ENCODE measurements around the gene GARIN5B. TPM values are rescaled to one million over a fixed set of nuclear protein-coding genes. Genes with fewer than 3 reads are reported as not detected.

Gene GARIN5B
- total RNA-seq, 1 experiment from 2014 or later: not detected

DNA sequence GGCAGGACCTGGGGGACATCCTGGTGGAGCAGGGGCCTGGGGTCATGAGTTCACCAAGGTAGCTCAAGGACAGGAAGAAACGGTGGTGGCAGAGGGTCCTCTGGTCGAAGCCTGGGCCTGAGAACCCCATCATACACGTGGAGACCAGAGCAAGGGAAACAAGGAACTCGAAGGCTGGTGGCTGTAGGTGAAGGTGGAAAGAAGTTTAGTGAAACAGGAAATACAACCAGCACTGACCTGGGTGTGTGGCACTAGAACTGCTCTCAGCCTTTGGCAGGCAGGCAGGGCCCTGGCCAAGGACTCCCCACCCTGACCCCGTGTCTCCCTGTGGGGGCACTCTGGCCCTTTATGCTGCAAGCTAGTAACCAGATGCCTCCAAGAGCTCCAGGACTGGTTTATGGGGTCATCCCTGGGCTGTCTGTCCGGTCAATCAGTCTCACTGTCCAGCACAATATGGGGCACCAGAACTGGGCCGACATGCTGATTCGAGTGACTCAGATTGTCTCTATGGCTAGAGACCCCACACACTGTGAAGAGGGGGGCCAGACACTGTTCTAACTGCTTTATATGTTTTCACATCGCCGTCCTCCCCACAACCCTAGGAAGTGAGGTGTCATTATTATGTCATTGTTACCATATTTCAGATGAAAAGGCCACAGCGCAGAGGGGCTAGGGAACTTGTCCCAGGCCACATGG is 12.3 kb downstream of the GARIN5B start:
- no peak for TF ChIP-seq CTCF (IDR thresholded peaks at IDR 0.05; ENCODE audit: insufficient read depth in 1 of 2, low read depth in 1 of 2, low read length in 1 of 2, severe bottlenecking in 1 of 2, unreplicated experiment in 1 of 2)
- peaks cover 10% of the 10 kb centered on the region for H3K27me3 Mint-ChIP-seq (ENCODE audit: insufficient read depth, unreplicated experiment)
- Histone ChIP-seq H3K4me3 (ENCODE audit: low read depth, low read length) (no peak overlapping the region), H3K4me1 (peaks cover 19% of the 10 kb centered on the region), H3K9me3 (no peaks in the 10 kb centered on the region), H3K27me3 (replicated peaks; ENCODE audit: control insufficient read depth, insufficient read depth, low read length) (peaks cover 5% of the 10 kb centered on the region), H3K36me3 (ENCODE audit: control insufficient read depth, insufficient read depth, low read length) (no peaks in the 10 kb centered on the region)
- no TSS peak for BruUV-seq (replicated peaks)
- H3K4me1 Mint-ChIP-seq (ENCODE audit: low read depth, unreplicated experiment): peaks cover 9% of the 10 kb centered on the region
- intact Hi-C loops (cut with micrococcal nuclease; ENCODE audit: unreplicated experiment): no loop called here
- no peak overlapping the region for H3K27ac Mint-ChIP-seq (ENCODE audit: unreplicated experiment)
- ChIA-PET CTCF (interaction anchor here (1.0 kb wide), 1 partner anchor 12 kb away, joined by 4 read pairs; no protein-coding TSS in a partner anchor), POLR2A (interaction anchor here (0.6 to 1.2 kb wide), 2 partner anchors 11 to 18 kb away, joined by 3 to 6 read pairs; partner anchors contain the start of gene KMT5C)
- no peak for DNase-seq
- peaks cover 15% of the 10 kb centered on the region for H3K36me3 Mint-ChIP-seq (ENCODE audit: insufficient read depth, unreplicated experiment)
- no peak overlapping the region for H3K4me3 Mint-ChIP-seq (ENCODE audit: unreplicated experiment)
- no peaks in the 10 kb centered on the region for H3K9me3 Mint-ChIP-seq (ENCODE audit: unreplicated experiment)

DNA sequence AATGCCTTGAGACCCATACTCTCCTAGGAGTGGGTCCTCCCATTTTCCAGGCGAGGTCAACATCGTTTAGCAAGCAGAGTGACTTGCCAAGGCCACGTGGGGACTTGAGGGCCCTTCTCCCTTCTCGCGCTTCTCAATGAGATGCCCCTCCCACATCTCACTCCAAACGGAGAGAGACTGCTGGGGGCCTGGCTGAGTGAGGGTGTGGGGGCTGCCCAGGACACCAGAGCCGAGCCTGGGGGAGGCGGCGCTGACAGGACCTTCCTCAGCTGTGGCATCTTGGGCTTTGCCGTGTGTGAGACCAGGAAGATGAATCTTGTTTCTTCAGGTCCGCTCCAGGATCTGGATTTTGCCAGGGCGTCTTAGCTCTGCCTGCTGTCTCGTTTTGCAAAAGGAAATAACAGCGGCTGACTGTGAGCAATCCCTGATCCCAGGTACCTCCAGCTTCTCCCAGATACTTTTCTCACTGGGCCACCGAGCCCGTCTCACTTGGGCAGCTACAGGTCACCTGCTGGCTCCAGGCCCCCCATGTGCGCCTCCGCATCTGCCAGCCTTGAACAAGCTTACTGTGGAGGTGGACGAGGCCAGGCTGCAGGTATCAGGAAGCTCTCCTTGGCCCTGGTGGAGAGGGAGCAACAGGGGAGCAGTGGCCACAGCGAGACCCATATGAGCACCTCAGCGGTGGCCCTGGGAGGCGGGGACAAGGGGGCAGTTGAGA is 14.6 kb downstream of the GARIN5B start:
- TF ChIP-seq CTCF (IDR thresholded peaks at IDR 0.05; ENCODE audit: insufficient read depth in 1 of 2, low read depth in 1 of 2, low read length in 1 of 2, severe bottlenecking in 1 of 2, unreplicated experiment in 1 of 2): no peak
- H3K27ac Mint-ChIP-seq (ENCODE audit: unreplicated experiment): no peak overlapping the region
- H3K4me3 ChIP-seq (ENCODE audit: low read depth, low read length): no peak overlapping the region
- peaks cover 10% of the 10 kb centered on the region for H3K27me3 Mint-ChIP-seq (ENCODE audit: insufficient read depth, unreplicated experiment)
- CTCF ChIA-PET: interaction anchor here (1.1 kb wide), 1 partner anchor 9 kb away, joined by 4 read pairs; the partner anchor contains the start of gene KMT5C
- H3K36me3 Mint-ChIP-seq (ENCODE audit: insufficient read depth, unreplicated experiment): peaks cover 18% of the 10 kb centered on the region
- H3K4me3 Mint-ChIP-seq (ENCODE audit: unreplicated experiment): no peak overlapping the region
- H3K9me3 Mint-ChIP-seq (ENCODE audit: unreplicated experiment): no peaks in the 10 kb centered on the region
- peaks cover 15% of the 10 kb centered on the region for H3K4me1 ChIP-seq
- H3K4me1 Mint-ChIP-seq (ENCODE audit: low read depth, unreplicated experiment): peaks cover 9% of the 10 kb centered on the region
- H3K9me3 ChIP-seq: no peaks in the 10 kb centered on the region
- H3K36me3 ChIP-seq (ENCODE audit: control insufficient read depth, insufficient read depth, low read length): peaks cover 3% of the 10 kb centered on the region; the same call in 1 of the 2 replicates
- peaks cover 5% of the 10 kb centered on the region for H3K27me3 ChIP-seq (replicated peaks; ENCODE audit: control insufficient read depth, insufficient read depth, low read length)
- BruUV-seq (replicated peaks): no TSS peak
- intact Hi-C loops (cut with micrococcal nuclease; ENCODE audit: unreplicated experiment): no loop called here
- POLR2A ChIA-PET: interaction anchor here (0.5 to 2.0 kb wide), 3 partner anchors 9 to 96 kb away, joined by 3 to 23 read pairs (median 9); partner anchors contain the start of genes HSPBP1 and KMT5C
- peak in 1 of 2 experiments; percentile 30 for DNase-seq

DNA sequence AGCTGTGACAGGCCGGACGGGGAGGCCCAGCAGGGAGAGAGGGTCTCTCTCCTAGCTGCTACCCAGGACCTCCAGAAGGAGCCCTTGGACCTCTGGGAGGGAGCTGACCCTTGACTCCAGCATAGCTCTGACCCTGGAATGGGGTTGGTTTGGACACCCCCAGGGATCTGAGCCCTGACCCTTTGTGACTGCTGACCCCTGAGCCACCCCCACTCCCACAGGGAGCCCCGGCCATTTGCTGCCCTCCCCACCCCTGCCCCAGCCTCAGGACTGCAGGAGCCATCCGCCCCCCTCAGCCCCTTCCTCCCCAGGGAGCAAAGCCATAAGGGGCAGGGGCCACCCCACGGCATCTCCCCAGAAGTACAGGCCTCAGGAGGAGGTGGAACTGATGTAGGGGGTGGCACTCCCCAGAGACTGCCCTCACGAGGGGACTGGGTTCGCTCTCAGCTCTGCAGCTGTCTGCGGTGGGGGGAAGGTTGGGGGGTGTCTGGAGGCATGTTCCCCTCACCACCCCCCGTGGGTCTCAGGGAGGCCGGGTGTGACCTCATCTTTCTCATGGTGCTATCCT is 15.5 kb downstream of the GARIN5B start:
- ChIA-PET POLR2A (interaction anchor here (0.6 kb wide), 1 partner anchor 8 kb away, joined by 3 read pairs; no protein-coding TSS in a partner anchor), CTCF (no interaction called here)
- TF ChIP-seq CTCF (IDR thresholded peaks at IDR 0.05; ENCODE audit: insufficient read depth in 1 of 2, low read depth in 1 of 2, low read length in 1 of 2, severe bottlenecking in 1 of 2, unreplicated experiment in 1 of 2): no peak
- DNase-seq: peak in 1 of 2 experiments; percentile 32
- Histone ChIP-seq H3K4me1 (peaks cover 5% of the 10 kb centered on the region), H3K36me3 (ENCODE audit: control insufficient read depth, insufficient read depth, low read length) (peaks cover 3% of the 10 kb centered on the region; the same call in 1 of the 2 replicates), H3K27me3 (replicated peaks; ENCODE audit: control insufficient read depth, insufficient read depth, low read length) (no peaks in the 10 kb centered on the region; the same call in 1 of the 2 replicates), H3K4me3 (ENCODE audit: low read depth, low read length) (no peak overlapping the region), H3K9me3 (no peaks in the 10 kb centered on the region)
- Mint-ChIP-seq H3K4me3 (ENCODE audit: unreplicated experiment) (no peak overlapping the region), H3K4me1 (ENCODE audit: low read depth, unreplicated experiment) (peaks cover 3% of the 10 kb centered on the region), H3K27ac (ENCODE audit: unreplicated experiment) (no peak overlapping the region), H3K36me3 (ENCODE audit: insufficient read depth, unreplicated experiment) (peaks cover 22% of the 10 kb centered on the region), H3K9me3 (ENCODE audit: unreplicated experiment) (no peaks in the 10 kb centered on the region), H3K27me3 (ENCODE audit: insufficient read depth, unreplicated experiment) (peaks cover 5% of the 10 kb centered on the region)
- no TSS peak for BruUV-seq (replicated peaks)
- intact Hi-C loops (cut with micrococcal nuclease; ENCODE audit: unreplicated experiment): no loop called here

All from Caco-2 (cell line).